Osteocyte (in vitro differentiated cells): ENCODE results near the gene RSPH9. TPM values are rescaled to one million over a fixed set of nuclear protein-coding genes. Genes with fewer than 3 reads are reported as not detected.

ENCODE experiments used
- DNase-seq: peaks from one replicate; pipeline ENCODE4 v3.0.0; 2021; ENCODE audit warnings: mixed read lengths; ENCODE audit not compliant: unreplicated experiment; ENCODE audit errors: extremely low spot score
- H3K27ac Mint-ChIP-seq: one replicate; pipeline ENCODE4 v1.8.0; 2021; ENCODE audit warnings: mild to moderate bottlenecking, mixed read lengths; ENCODE audit not compliant: unreplicated experiment
- H3K27me3 Mint-ChIP-seq: one replicate; pipeline ENCODE4 v1.8.0; 2021; ENCODE audit warnings: mixed read lengths; ENCODE audit not compliant: unreplicated experiment
- H3K36me3 Mint-ChIP-seq: one replicate; pipeline ENCODE4 v1.8.0; 2021; ENCODE audit warnings: mixed read lengths; ENCODE audit not compliant: unreplicated experiment
- H3K4me1 Mint-ChIP-seq: one replicate; pipeline ENCODE4 v1.8.0; 2021; ENCODE audit warnings: mixed read lengths; ENCODE audit not compliant: unreplicated experiment
- H3K4me3 Mint-ChIP-seq: one replicate; pipeline ENCODE4 v1.8.0; 2021; ENCODE audit warnings: mild to moderate bottlenecking, moderate library complexity, mixed read lengths; ENCODE audit not compliant: unreplicated experiment
- H3K9me3 Mint-ChIP-seq: one replicate; pipeline ENCODE4 v1.8.0; 2021; ENCODE audit warnings: mixed read lengths; ENCODE audit not compliant: unreplicated experiment
- CTCF ChIP-seq: fragments of 200-600 bp; sonication (generic); IDR thresholded peaks from 2 replicates; pipeline ENCODE4 v1.5.0; 2021; ENCODE audit warnings: antibody characterized with exemption, mild to moderate bottlenecking, moderate library complexity
- total RNA-seq: library from RNA; stranded (reverse); gene quantifications from 2 replicates; pipeline ENCODE4 v1.2.1, GENCODE V29; 2021

Gene RSPH9
- total RNA-seq, 1 donor from 2014 or later, result 0.16 TPM

GRCh38 chr6:43689421-43689820, 44.6 kb downstream of the RSPH9 start:
- H3K27ac Mint-ChIP-seq, result no peak overlapping the region
- no peak overlapping the region for H3K4me3 Mint-ChIP-seq
- H3K27me3 Mint-ChIP-seq, result no peaks in the 10 kb centered on the region
- H3K4me1 Mint-ChIP-seq, result peaks cover 22% of the 10 kb centered on the region
- H3K36me3 Mint-ChIP-seq, result no peaks in the 10 kb centered on the region
- no peaks in the 10 kb centered on the region for H3K9me3 Mint-ChIP-seq
- no peak for TF ChIP-seq CTCF
- DNase-seq, result no peak

- Mint-ChIP-seq H3K4me1 (peaks cover 44% of the 10 kb centered on the region), H3K36me3 (no peaks in the 10 kb centered on the region), H3K27me3 (no peaks in the 10 kb centered on the region), H3K9me3 (no peaks in the 10 kb centered on the region), H3K4me3 (no peak overlapping the region), H3K27ac (peak overlapping the region; percentile 88)
- TF ChIP-seq CTCF, result no peak
- no peak for DNase-seq
These were observed 50.6 kb downstream of the RSPH9 start for GRCh38 chr6:43695215-43695966.

- TF ChIP-seq CTCF, result no peak
- peak overlapping the region; percentile 88 for H3K27ac Mint-ChIP-seq
- H3K4me3 Mint-ChIP-seq, result no peak overlapping the region
- H3K36me3 Mint-ChIP-seq, result no peaks in the 10 kb centered on the region
- H3K27me3 Mint-ChIP-seq, result no peaks in the 10 kb centered on the region
- H3K9me3 Mint-ChIP-seq, result no peaks in the 10 kb centered on the region
- no peak for DNase-seq
- H3K4me1 Mint-ChIP-seq, result peaks cover 44% of the 10 kb centered on the region
These were observed 51.1 kb downstream of the RSPH9 start for GRCh38 chr6:43695967-43696291.

- H3K4me3 Mint-ChIP-seq, result no peak overlapping the region
- no peaks in the 10 kb centered on the region for H3K36me3 Mint-ChIP-seq
- no peaks in the 10 kb centered on the region for H3K27me3 Mint-ChIP-seq
- no peaks in the 10 kb centered on the region for H3K9me3 Mint-ChIP-seq
- no peak overlapping the region for H3K27ac Mint-ChIP-seq
- TF ChIP-seq CTCF, result no peak
- H3K4me1 Mint-ChIP-seq, result peaks cover 59% of the 10 kb centered on the region
- DNase-seq, result no peak
These were observed 52.6 kb downstream of the RSPH9 start for GRCh38 chr6:43697421-43697820.

GRCh38 chr6:43698584-43699349, 53.9 kb downstream of the RSPH9 start:
- no peak for TF ChIP-seq CTCF
- no peak for DNase-seq
- Mint-ChIP-seq H3K4me1 (peaks cover 72% of the 10 kb centered on the region), H3K9me3 (no peaks in the 10 kb centered on the region), H3K36me3 (no peaks in the 10 kb centered on the region), H3K27me3 (no peaks in the 10 kb centered on the region), H3K27ac (peak overlapping the region; percentile 56), H3K4me3 (peak overlapping the region; percentile 50)
